GM12891 (cell line): ENCODE measurements around the gene INHA.

ENCODE experiments used
- PAX5 ChIP-seq: IDR thresholded peaks from 2 replicates; pipeline ENCODE4 v1.6.1; 2011; ENCODE audit warnings: low read length, moderate library complexity, mild to moderate bottlenecking; ENCODE audit not compliant: insufficient read depth, severe bottlenecking
- POLR2A ChIP-seq: IDR thresholded peaks from 2 replicates; pipeline ENCODE4 v1.6.1; 2011; ENCODE audit warnings: low read depth, low read length, control low read depth
- POLR2AphosphoS5 ChIP-seq: IDR thresholded peaks from 2 replicates; pipeline ENCODE4 v1.6.1; 2011; ENCODE audit warnings: low read depth, low read length, control low read depth
- POU2F2 ChIP-seq: IDR thresholded peaks from 2 replicates; pipeline ENCODE4 v1.6.1; 2011; ENCODE audit warnings: low read depth, mild to moderate bottlenecking, control low read depth, low read length, moderate library complexity
- SPI1 ChIP-seq: IDR thresholded peaks from 2 replicates; pipeline ENCODE4 v1.6.1; 2011; ENCODE audit warnings: low read depth, low read length, control low read depth
- TAF1 ChIP-seq: IDR thresholded peaks from 2 replicates; pipeline ENCODE4 v1.6.1; 2011; ENCODE audit warnings: low read depth, low read length, control low read depth

DNA sequence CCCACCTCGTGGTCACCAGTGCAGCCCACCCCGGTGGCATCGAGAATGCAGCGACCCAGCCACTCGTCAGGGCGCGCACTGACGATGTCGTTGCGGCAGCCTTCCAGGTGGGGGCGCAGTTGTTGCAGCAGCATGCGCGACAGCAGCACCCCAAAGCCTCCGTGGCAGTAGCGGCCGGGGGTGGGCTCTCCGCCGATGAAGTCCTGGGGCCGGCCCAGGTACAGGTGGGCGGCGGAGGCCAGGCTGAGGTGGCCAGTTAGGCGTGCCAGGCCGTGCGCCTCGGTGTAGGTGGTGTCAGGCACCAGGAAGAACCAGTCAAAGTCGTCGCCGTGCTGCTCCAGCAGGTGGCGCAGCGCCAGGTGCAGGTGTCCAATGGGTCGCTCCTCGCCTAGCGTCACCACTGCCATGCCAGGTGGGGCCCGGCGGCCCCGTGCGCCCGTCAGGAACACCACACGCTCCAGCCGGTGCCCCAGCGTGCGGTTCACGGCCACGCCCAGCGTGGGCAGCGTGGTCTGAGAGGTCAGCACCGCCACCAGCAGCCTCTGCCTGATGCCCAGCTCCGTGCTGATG, 30.4 kb upstream of the INHA start:
- TF ChIP-seq POLR2A: no peak
- no peak for TF ChIP-seq POLR2AphosphoS5
- TF ChIP-seq POU2F2: no peak
- no peak for TF ChIP-seq TAF1
- no peak for TF ChIP-seq PAX5
- no peak for TF ChIP-seq SPI1
